ENCODE data around the gene NUP62. TPM values are rescaled to one million over a fixed set of nuclear protein-coding genes. Genes with fewer than 3 reads are reported as not detected.
A peak's percentile ranks its signal among the peaks of the same experiment; 100 is the strongest.

NUP62 gene
- total RNA-seq, 2 donors from 2014 or later: 29.9 to 34.3 TPM

DNA sequence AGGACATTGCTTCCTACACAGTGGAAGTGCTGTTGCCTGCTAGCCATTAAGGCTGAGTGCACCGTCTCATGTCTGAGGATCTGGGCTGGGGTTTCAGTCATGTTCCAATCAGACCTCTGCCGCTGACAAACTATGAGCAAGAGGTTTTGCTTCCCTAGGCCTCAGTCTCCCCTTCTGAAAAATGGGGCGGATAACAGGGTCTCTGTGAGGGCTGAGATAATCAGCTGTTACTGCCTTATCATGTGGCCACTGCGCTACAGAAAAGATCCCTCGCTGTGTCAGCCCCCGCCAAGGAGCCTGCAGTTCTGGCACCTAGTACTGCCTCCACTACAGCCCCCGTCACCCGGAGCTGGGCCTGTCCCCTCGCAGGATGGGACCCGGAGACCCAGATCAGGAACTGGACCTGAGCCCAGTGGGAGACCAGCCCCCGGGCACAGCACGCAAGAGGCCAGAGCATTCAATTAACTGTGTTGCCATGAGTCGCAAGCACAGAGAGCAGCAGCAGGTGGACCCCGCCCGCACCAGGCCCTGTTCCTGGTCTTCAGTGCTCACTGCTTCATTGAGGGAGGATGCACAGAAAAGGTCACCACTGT lies 58.9 kb downstream of the NUP62 start:
- Histone ChIP-seq H3K27ac (peak overlapping the region; percentile 67 to 80), H3K36me3 (no peaks in the 10 kb centered on the region), H3K27me3 (replicated peaks; ENCODE audit: insufficient read depth) (no peaks in the 10 kb centered on the region), H3K4me3 (peak overlapping the region; percentile 68), H3K4me1 (ENCODE audit: control insufficient read depth in 1 of 2, low read depth in 2 of 2) (peaks cover 20 to 49% of the 10 kb centered on the region in 2 donors), H3K9me3 (no peaks in the 10 kb centered on the region)
- TF ChIP-seq, protein P1, sequence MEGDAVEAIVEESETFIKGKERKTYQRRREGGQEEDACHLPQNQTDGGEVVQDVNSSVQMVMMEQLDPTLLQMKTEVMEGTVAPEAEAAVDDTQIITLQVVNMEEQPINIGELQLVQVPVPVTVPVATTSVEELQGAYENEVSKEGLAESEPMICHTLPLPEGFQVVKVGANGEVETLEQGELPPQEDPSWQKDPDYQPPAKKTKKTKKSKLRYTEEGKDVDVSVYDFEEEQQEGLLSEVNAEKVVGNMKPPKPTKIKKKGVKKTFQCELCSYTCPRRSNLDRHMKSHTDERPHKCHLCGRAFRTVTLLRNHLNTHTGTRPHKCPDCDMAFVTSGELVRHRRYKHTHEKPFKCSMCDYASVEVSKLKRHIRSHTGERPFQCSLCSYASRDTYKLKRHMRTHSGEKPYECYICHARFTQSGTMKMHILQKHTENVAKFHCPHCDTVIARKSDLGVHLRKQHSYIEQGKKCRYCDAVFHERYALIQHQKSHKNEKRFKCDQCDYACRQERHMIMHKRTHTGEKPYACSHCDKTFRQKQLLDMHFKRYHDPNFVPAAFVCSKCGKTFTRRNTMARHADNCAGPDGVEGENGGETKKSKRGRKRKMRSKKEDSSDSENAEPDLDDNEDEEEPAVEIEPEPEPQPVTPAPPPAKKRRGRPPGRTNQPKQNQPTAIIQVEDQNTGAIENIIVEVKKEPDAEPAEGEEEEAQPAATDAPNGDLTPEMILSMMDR (IDR thresholded peaks at IDR 0.05): no peak
- ATAC-seq (ENCODE audit: insufficient number of reproducible peaks, low FRiP score, low read depth) (no peak), DNase-seq (ENCODE audit: low spot score) (no peak)

DNA sequence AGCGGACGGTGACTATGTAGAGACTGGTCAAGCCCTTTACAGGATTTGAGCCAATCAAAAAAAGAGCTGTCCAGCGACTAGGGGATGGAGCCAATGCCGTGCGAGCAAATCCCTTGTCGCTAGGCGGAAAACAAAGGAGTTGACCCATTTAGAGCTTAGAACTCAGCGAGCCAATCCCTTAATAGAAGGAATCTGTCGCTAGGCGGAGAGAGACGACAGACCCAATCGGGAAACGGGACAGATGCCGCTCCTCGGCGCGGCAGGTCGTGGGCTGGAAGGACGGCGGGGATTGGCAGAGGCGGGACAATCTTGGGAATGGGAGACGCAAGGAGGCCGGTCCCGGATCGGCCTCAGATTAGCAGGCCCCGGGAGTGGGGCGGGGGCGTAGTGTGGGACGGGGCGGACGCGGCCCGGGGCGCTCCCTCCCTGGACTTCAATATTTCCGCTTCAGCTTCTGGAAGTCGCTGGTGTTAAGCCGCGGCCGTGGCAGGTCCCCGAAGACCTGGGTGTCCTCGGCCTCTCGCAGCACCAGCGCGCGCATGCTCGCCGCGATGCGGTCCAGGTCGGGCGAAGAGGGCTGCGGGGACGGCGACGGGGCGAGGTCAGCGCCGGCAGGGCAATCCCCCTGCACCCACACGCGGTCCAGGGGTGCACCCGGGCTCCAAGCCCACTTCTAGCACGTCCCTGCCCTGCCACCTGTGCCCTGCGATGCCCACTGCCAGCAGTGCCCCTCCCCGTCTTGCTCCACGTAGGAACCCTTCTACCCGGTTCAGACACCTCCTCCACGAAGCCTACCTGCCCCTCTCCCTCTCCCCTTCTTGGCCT lies 59.6 kb downstream of the NUP62 start:
- Histone ChIP-seq H3K27me3 (replicated peaks; ENCODE audit: insufficient read depth) (no peaks in the 10 kb centered on the region), H3K27ac (peak overlapping the region; percentile 90 to 92), H3K36me3 (no peaks in the 10 kb centered on the region), H3K4me1 (ENCODE audit: control insufficient read depth in 1 of 2, low read depth in 2 of 2) (peaks cover 18 to 48% of the 10 kb centered on the region in 2 donors), H3K9me3 (no peaks in the 10 kb centered on the region), H3K4me3 (peak overlapping the region; percentile 71)
- DNase-seq (ENCODE audit: low spot score): peak; percentile 88
- TF ChIP-seq, protein P1 (IDR thresholded peaks at IDR 0.05): peak; percentile 7
- peak; percentile 96 for ATAC-seq (ENCODE audit: insufficient number of reproducible peaks, low FRiP score, low read depth)

DNA sequence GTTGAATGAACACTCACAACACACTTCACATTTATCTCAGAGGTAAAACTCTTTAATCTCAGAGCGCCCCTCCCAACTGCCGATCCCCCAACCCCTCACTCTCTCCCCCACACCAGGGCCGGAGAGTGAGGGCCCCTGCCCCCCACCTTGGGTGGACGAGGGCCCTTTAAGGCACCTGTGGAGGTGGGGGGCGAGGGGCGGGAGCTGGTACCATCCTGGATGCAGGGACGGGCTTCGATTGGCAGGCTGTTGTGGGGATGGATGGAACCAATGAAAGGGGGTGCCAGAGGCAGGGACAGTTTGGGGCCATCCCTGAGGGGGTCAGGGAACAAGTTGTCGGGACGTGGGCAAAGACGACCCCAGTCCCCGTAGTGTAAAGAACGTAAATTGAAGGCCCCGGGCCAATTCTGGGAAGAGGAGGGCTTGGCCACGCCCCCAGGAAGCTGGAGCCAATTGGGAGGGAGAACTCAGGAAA lies 60.3 kb downstream of the NUP62 start:
- Histone ChIP-seq H3K4me1 (ENCODE audit: control insufficient read depth in 1 of 2, low read depth in 2 of 2) (peaks cover 18 to 46% of the 10 kb centered on the region in 2 donors), H3K27ac (peak overlapping the region; percentile 90 to 92), H3K27me3 (replicated peaks; ENCODE audit: insufficient read depth) (no peaks in the 10 kb centered on the region), H3K36me3 (peaks cover 3% of the 10 kb centered on the region), H3K9me3 (no peaks in the 10 kb centered on the region), H3K4me3 (peak overlapping the region; percentile 71)
- TF ChIP-seq, protein P1 (IDR thresholded peaks at IDR 0.05): no peak
- DNase-seq (ENCODE audit: low spot score) (no peak), ATAC-seq (ENCODE audit: insufficient number of reproducible peaks, low FRiP score, low read depth) (no peak)

DNA sequence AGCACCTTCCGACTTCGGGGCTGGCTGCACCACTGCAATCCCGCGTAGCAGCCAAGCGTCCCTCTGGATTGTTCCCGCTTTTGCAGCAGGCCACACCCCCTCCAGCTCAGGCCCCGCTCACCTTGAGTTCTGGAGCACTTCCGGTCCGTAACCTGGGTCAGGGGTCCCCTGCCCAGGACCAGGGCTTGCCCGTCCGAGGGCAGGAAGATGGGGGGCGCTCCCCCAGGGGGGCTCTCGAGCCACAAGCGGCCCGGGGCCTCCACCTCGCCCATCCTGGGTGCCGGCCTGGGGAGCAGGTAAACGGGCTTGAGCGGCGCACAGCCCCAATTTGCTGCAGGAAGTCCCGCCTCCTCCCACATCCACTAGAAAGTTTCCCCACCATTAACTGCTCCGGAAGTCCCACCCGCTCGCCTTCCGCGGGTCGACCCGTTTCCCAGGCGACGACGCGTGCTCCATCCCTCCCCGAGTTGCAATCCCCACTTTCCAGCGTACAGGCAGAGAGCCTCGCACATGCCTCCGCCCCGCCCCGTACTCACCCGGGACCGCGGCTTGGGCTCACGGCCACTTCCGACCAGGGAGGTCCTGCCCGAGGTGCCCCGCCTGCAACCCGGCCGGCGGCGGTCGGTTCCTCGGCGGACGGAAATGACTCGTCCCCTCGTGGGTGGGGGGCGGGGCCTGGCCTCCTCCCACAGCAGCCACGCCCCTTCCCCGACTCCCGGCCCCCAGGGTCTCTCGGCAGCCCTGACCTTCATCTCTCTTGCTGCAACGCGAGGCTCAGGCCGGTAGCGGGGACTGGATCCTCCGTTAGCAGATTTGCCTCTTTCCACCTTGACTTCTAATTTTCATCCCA lies 62.1 kb downstream of the NUP62 start, which contains the start of gene PNKP:
PNKP (minus strand) TSS at position 644 of the 850 bp plus-strand sequence; CDS start at position 272, 372 bp downstream.
- H3K27me3 ChIP-seq (replicated peaks; ENCODE audit: insufficient read depth): no peaks in the 10 kb centered on the region
- no peak for ATAC-seq (ENCODE audit: insufficient number of reproducible peaks, low FRiP score, low read depth)
- DNase-seq (ENCODE audit: low spot score): peak; percentile 69
- peaks cover 18 to 46% of the 10 kb centered on the region in 2 donors for H3K4me1 ChIP-seq (ENCODE audit: control insufficient read depth in 1 of 2, low read depth in 2 of 2)
- H3K4me3 ChIP-seq: peak within 1 kb of the TSS; percentile 82
- TF ChIP-seq, protein P1 (IDR thresholded peaks at IDR 0.05): no peak
- H3K36me3 ChIP-seq: peaks cover 11% of the 10 kb centered on the region
- H3K9me3 ChIP-seq: no peaks in the 10 kb centered on the region
- H3K27ac ChIP-seq: peak within 1 kb of the TSS; percentile 90 to 92
